Spinal cord (tissue), 10 donors: ENCODE results near the gene STAP2. TPM values are rescaled to one million over a fixed set of nuclear protein-coding genes. Genes with fewer than 3 reads are reported as not detected.

Experiments
- DNase-seq, 6 donors: peaks; one replicate each; pipeline versions ENCODE4 v3.0.0 to v3.0.0-alpha.2; 2013 to 2015; ENCODE audit warnings: low spot score in 6 of 6, low read depth in 4 of 6
- H3K27ac ChIP-seq: one replicate; pipeline ENCODE4 v1.5.1; 2013; ENCODE audit warnings: low read depth, low read length, control low read depth
- H3K27me3 ChIP-seq: one replicate; pipeline ENCODE4 v1.6.1; 2013; ENCODE audit warnings: low read length; ENCODE audit not compliant: control insufficient read depth, insufficient read depth
- H3K36me3 ChIP-seq: one replicate; pipeline ENCODE4 v1.6.1; 2013; ENCODE audit warnings: low read length; ENCODE audit not compliant: control insufficient read depth, insufficient read depth
- H3K4me1 ChIP-seq: one replicate; pipeline ENCODE4 v1.6.1; 2013; ENCODE audit warnings: low read length; ENCODE audit not compliant: control insufficient read depth, insufficient read depth
- H3K4me3 ChIP-seq: one replicate; pipeline ENCODE4 v1.5.1; 2013; ENCODE audit warnings: low read depth, low read length, control low read depth
- H3K9me3 ChIP-seq: one replicate; pipeline ENCODE4 v1.6.1; 2013; ENCODE audit warnings: low read length; ENCODE audit not compliant: control insufficient read depth, insufficient read depth
- WGBS: methylation state at CpG from one replicate; pipeline ENCODE4 v1.1.5; 2013; ENCODE audit warnings: missing lambda C conversion rate; ENCODE audit not compliant: insufficient coverage; 5-methylcytosine and 5-hydroxymethylcytosine counted together
- polyA plus RNA-seq, 2 donors: library from polyadenylated mRNA; unstranded; fragments of 120-200 nt; gene quantifications; one replicate each; pipeline ENCODE4 v1.2.1, GENCODE V29; 2013; ENCODE audit not compliant: insufficient read length in 2 of 2
- total RNA-seq, 2 donors: library from RNA; depleted of rRNA in 1 of 2; stranded (reverse); fragments of 120-200 nt in 1 of 2; fragments of >200 nt in 1 of 2; gene quantifications; one replicate each; pipeline versions ENCODE4 v1.2.3 to v1.2.4, GENCODE V29; 2013 to 2014
- donor health status: healthy.

Gene STAP2
- total and polyA plus RNA-seq, 4 donors, result 3.2 to 21.9 (median 6.9) TPM

- Histone ChIP-seq H3K4me3 (no peak overlapping the region), H3K36me3 (peaks cover 97% of the 10 kb centered on the region), H3K4me1 (peaks cover 21% of the 10 kb centered on the region), H3K9me3 (no peaks in the 10 kb centered on the region), H3K27me3 (no peaks in the 10 kb centered on the region), H3K27ac (no peak overlapping the region)
- no peak for DNase-seq
- 91% methylated on average over 26 of the region's 26 CpGs for WGBS
These were observed 25.1 kb upstream of the STAP2 start for GRCh38 chr19:4363571-4364304.

GRCh38 chr19:4362831-4363545 lies 24.4 kb upstream of the STAP2 start:
- Histone ChIP-seq H3K9me3 (no peaks in the 10 kb centered on the region), H3K4me1 (peaks cover 13% of the 10 kb centered on the region), H3K36me3 (peaks cover 98% of the 10 kb centered on the region), H3K27me3 (no peaks in the 10 kb centered on the region), H3K4me3 (no peak overlapping the region), H3K27ac (no peak overlapping the region)
- no peak for DNase-seq
- 79% methylated on average over 22 of the region's 22 CpGs for WGBS

GRCh38 chr19:4362101-4362828 lies 23.6 kb upstream of the STAP2 start:
- no peak overlapping the region for H3K4me3 ChIP-seq
- peak in 1 of 6 donors; percentile 20 for DNase-seq
- no peaks in the 10 kb centered on the region for H3K27me3 ChIP-seq
- 71% methylated on average over 30 of the region's 32 CpGs for WGBS
- H3K36me3 ChIP-seq, result peaks cover 98% of the 10 kb centered on the region
- no peaks in the 10 kb centered on the region for H3K9me3 ChIP-seq
- H3K4me1 ChIP-seq, result peaks cover 6% of the 10 kb centered on the region
- no peak overlapping the region for H3K27ac ChIP-seq

GRCh38 chr19:4361152-4362046 lies 22.8 kb upstream of the STAP2 start:
- H3K27me3 ChIP-seq, result no peaks in the 10 kb centered on the region
- WGBS, result 85% methylated on average over 42 of the region's 50 CpGs
- H3K4me3 ChIP-seq, result no peak overlapping the region
- DNase-seq, result peak in 1 of 6 donors; percentile 2
- H3K36me3 ChIP-seq, result peaks cover 99% of the 10 kb centered on the region
- no peaks in the 10 kb centered on the region for H3K9me3 ChIP-seq
- no peak overlapping the region for H3K27ac ChIP-seq
- H3K4me1 ChIP-seq, result peaks cover 6% of the 10 kb centered on the region

- Histone ChIP-seq H3K36me3 (peaks cover 99% of the 10 kb centered on the region), H3K4me3 (no peak overlapping the region), H3K27ac (no peak overlapping the region), H3K4me1 (no peaks in the 10 kb centered on the region), H3K27me3 (no peaks in the 10 kb centered on the region), H3K9me3 (no peaks in the 10 kb centered on the region)
- no peak for DNase-seq
- WGBS, result 61% methylated on average over 12 of the region's 12 CpGs
These were observed 22.1 kb upstream of the STAP2 start for GRCh38 chr19:4360641-4361151.

- 89% methylated on average over 8 of the region's 9 CpGs for WGBS
These were observed 21.5 kb upstream of the STAP2 start for GRCh38 chr19:4360081-4360569.

GRCh38 chr19:4359627-4360000 lies 21.0 kb upstream of the STAP2 start:
- no peaks in the 10 kb centered on the region for H3K9me3 ChIP-seq
- H3K27me3 ChIP-seq, result no peaks in the 10 kb centered on the region
- H3K36me3 ChIP-seq, result peaks cover 96% of the 10 kb centered on the region
- H3K4me1 ChIP-seq, result no peaks in the 10 kb centered on the region
- 82% methylated on average over 12 of the region's 13 CpGs for WGBS
- H3K4me3 ChIP-seq, result no peak overlapping the region
- no peak overlapping the region for H3K27ac ChIP-seq
- no peak for DNase-seq

More at GRCh38 chr19:4360081-4360569, 21.5 kb upstream of the STAP2 start:
- no peaks in the 10 kb centered on the region for H3K27me3 ChIP-seq
- no peaks in the 10 kb centered on the region for H3K9me3 ChIP-seq
- no peak for DNase-seq
- peaks cover 96% of the 10 kb centered on the region for H3K36me3 ChIP-seq
- no peaks in the 10 kb centered on the region for H3K4me1 ChIP-seq
- H3K27ac ChIP-seq, result no peak overlapping the region
- no peak overlapping the region for H3K4me3 ChIP-seq

GRCh38 chr19:4358709-4359626 lies 20.3 kb upstream of the STAP2 start:
- H3K27ac ChIP-seq, result no peak overlapping the region
- WGBS, result 89% methylated on average over 25 of the region's 25 CpGs

More at GRCh38 chr19:4358709-4359626, 20.3 kb upstream of the STAP2 start:
- Histone ChIP-seq H3K36me3 (peaks cover 96% of the 10 kb centered on the region), H3K4me3 (no peak overlapping the region), H3K9me3 (no peaks in the 10 kb centered on the region), H3K27me3 (no peaks in the 10 kb centered on the region), H3K4me1 (no peaks in the 10 kb centered on the region)
- no peak for DNase-seq
